ENCODE data around the gene SPINT4.
"Not testable (repeated sequence)": the region's sequence is repeated elsewhere in the genome, so short reads cannot be mapped to it uniquely, and the experiment has no call there.

SPINT4 gene

GRCh38 chr20:45761966-45762365, 39.8 kb downstream of the SPINT4 start:
- not testable (repeated sequence) for DNase-seq (ENCODE audit: low read depth, low spot score); H3K4me3 ChIP-seq (ENCODE audit: low read length)

- DNase-seq (ENCODE audit: low read depth, low spot score); H3K4me3 ChIP-seq (ENCODE audit: low read length): not testable (repeated sequence)
Observed at GRCh38 chr20:45764618-45765282, 42.6 kb downstream of the SPINT4 start.

DNA sequence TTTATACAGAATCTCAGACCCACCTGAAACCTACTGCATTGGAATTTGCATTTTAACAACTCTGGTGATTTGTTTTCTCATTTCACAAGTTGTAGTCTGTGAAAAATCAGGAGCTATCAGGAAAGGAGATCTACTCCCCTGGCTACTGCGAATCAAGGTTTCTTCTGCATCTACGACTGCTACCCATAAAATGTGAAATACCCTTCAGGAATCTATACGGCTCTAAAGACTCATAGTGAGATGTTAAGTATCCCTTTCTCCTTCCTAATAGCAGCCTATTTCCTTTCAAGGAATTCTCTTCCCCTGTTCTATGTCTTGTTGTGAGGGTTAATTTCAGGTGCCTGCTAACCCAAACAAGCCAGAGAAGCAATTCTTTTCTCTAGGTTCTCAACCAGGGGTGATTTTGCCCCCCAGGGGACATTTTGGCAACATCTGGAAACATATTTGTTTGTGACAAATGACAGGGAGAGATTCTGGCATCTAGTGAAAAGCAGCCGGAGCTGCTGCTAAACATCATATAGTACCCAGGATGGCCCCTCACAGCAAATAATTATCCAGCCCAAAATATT, 43.2 kb downstream of the SPINT4 start:
- DNase-seq (ENCODE audit: low read depth, low spot score): no peak
- H3K4me3 ChIP-seq (ENCODE audit: low read length): no peak overlapping the region

GRCh38 chr20:45765980-45766379, 43.8 kb downstream of the SPINT4 start:
- H3K4me3 ChIP-seq (ENCODE audit: low read length): no peak overlapping the region
- no peak for DNase-seq (ENCODE audit: low read depth, low spot score)

DNA sequence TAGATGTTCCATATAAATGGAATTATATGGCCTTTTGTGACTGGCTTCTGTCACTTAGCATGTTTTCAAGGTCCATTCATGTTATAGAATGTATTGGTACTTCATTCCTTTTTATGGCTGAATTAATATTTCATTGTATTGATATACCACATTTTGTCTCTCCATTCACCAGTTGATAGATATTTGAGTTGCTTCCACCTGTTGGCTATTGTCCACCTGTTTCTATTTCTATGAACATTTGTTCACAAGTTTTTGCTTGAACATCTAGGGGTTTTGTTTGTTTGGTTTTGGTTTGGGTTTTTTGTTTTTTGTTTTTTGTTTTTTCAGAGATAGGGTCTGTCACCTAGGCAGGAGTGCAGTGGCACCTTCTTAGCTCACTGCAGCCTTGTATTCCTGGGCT, 46.3 kb downstream of the SPINT4 start:
- DNase-seq (ENCODE audit: low read depth, low spot score): no peak
- H3K4me3 ChIP-seq (ENCODE audit: low read length): no peak overlapping the region

GRCh38 chr20:45771182-45771759, 49.1 kb downstream of the SPINT4 start:
- no peak overlapping the region for H3K4me3 ChIP-seq (ENCODE audit: low read length)
- peak; percentile 81 for DNase-seq (ENCODE audit: low read depth, low spot score)

DNA sequence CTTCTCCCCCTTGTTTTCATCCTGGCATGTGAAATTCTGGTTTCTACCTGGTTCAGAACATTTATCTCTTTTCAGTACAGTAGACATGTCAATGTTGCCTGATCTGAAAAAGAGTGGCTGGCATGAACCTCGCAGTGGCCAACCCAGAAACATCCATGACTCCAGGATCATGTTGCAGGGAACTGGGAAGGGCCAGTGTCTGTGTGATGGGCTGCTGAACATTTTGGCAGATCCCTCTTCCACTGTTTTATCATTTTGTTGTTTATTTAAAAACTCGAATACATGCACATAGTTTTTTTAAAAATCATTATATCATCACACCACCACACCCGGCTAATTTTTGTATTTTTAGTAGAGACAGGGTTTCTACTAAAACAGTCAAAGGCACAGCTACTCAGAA, 50.5 kb downstream of the SPINT4 start:
- H3K4me3 ChIP-seq (ENCODE audit: low read length): no peak overlapping the region
- no peak for DNase-seq (ENCODE audit: low read depth, low spot score)

- no peak for DNase-seq (ENCODE audit: low read depth, low spot score)
- H3K4me3 ChIP-seq (ENCODE audit: low read length): no peak overlapping the region
Observed at GRCh38 chr20:45774945-45775344, 52.8 kb downstream of the SPINT4 start.

DNA sequence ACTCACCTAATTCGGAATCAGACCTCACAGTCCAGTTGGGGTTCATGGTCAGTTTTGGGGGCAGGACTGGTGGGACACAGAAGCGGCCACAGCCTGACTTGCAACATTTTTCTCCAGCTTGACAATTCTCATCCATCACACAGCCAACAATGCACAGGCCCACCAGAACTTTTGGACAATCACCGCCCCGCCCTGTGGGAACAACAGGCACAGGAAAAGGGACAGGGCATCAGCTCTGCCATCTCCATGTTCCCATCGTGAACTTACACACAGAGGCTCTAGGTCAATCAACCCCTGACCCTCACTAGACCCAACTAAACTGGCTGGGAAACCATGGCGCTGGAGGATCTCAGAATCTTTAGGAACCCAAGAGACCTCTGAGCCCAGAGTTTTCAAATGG, 53.3 kb downstream of the SPINT4 start:
- DNase-seq (ENCODE audit: low read depth, low spot score): no peak
- H3K4me3 ChIP-seq (ENCODE audit: low read length): no peak overlapping the region

Measured in Jurkat, Clone E6-1 (cell line).